Hematopoietic multipotent progenitor cell (in vitro differentiated cells): ENCODE data around the gene GFRA4. TPM values are rescaled to one million over a fixed set of nuclear protein-coding genes. Genes with fewer than 3 reads are reported as not detected.
A peak's percentile ranks its signal among the peaks of the same experiment; 100 is the strongest.

Experiments
- DNase-seq, 3 donors: peaks; one replicate each; pipeline ENCODE4 v3.0.0-alpha.2; 2011 to 2015; ENCODE audit warnings: low read depth in 2 of 3, low spot score in 2 of 3
- total RNA-seq: library from RNA; depleted of rRNA; stranded (reverse); fragments of >200 nt; gene quantifications from one replicate; pipeline ENCODE4 v1.2.3, GENCODE V29; 2012

Gene GFRA4, protein sequence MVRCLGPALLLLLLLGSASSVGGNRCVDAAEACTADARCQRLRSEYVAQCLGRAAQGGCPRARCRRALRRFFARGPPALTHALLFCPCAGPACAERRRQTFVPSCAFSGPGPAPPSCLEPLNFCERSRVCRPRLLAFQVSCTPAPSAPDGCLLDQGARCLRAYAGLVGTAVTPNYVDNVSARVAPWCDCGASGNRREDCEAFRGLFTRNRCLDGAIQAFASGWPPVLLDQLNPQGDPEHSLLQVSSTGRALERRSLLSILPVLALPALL
- total RNA-seq, result not detected

- no peak for DNase-seq
These were observed at the start of gene GFRA4 for GRCh38 chr20:3663031-3663701. Gene GFRA4 (minus strand): TSS chr20:3663399. CDS start chr20:3663399, 0 bp downstream.

GRCh38 chr20:3712279-3712873, 49.2 kb upstream of the GFRA4 start, which contains the start of gene SIGLEC1:
Gene SIGLEC1 (minus strand): TSS chr20:3712600. CDS start chr20:3707128, 5,472 bp downstream.
- DNase-seq, result no peak

GRCh38 chr20:3711484-3711941, 48.3 kb upstream of the GFRA4 start:
- no peak for DNase-seq

DNA sequence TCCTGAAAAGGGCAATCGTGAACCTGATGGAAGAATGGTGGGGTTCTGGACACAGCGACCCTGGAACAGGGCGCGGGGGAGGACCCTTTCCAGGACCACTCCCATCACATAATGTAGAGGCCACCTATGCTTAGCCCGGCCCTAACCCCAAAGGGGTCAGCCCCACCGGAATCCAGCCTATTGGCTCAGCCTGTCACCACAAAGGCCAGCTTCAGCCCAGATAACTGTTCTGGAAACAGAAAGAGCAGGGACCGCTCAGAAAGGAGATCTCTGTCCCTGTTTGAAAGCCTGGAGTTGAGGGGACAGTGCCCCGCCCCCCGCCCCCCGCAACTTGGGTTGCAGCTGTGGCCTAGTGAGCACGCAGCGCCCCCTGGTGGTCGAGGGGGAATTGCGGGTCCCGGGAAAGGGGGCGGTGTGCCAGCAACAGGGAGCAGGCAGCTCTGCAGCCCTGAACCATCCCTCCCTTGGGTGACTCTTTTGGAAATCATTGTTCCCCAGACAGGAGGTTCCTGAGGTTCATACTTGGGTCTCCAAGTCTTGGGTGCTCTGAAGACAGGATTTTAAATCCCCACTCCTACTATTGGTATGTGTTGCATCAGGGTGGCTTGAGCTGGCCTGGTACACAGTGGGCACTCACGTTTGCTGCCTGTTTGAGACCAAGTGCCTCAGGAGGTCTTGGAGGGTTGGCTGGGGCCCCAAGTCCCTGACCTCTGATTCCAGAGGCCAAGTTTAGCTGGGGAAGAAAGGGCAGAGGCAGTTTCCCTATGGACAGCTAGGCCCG, 47.7 kb upstream of the GFRA4 start:
- peak; percentile 45 to 83 (median 76) for DNase-seq

GRCh38 chr20:3710011-3710466, 46.8 kb upstream of the GFRA4 start:
- DNase-seq, result no peak

GRCh38 chr20:3707508-3707899, 44.3 kb upstream of the GFRA4 start:
- DNase-seq, result no peak

DNA sequence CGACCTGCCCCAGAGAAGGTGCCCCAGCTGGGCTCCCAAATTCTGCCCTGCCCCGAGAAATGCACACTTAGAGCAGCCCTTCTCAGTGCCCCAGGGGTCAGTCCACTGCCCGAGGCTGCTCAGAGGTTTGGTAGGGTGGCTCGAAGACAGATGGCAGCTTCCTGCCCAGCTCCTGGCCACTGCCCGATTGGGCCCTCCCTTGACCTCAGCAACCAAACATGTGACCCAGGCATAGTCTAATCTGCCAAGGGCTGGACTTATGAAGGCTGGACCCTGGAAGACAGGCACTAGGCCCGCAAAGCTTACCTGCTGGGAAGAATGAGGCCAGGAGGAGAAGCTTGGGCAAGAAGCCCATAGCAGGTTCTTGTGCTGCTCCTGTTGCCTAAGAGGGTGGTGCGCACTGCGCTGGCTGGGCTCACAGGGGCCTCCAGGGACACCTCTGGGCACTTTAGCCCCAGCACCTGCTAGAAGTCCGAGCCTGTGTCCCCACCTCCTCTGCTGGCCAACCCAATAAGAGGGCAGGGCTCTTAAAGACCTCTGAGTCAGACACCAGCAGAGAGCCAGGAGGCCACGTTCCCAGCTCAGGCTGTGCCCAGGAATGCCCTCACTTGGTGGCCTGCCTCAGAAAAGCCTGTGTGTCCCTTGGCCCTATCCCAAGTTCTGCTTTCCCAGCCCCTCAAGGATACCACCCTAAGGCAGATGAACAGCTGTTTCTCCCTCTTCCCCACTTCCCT, 43.7 kb upstream of the GFRA4 start:
- DNase-seq, result no peak

- DNase-seq, result no peak
These were observed 43.0 kb upstream of the GFRA4 start for GRCh38 chr20:3705970-3706739.

DNA sequence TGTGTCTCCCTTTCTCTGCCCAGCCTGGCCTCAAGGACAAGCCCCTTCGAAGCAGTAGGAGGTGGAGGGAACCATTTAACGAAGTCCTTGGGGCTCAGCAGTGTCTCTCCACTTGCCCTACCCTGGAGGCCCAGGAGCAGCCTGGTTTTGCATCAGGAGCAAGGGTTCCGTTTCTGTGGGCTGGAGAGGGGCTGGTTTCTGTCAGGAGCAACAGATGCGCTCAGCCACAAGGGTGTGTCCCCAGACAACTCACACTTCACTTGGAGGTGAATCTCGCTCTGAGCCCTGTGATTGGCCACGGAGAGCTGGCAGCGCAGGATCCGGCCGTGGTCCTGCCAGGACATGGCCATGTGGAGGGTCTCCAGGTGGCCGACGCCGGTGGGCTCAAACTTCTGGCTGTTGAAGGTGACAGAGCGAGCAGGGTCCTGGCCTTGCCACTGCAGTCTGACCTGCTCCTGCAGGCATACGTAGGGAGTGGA, 42.3 kb upstream of the GFRA4 start:
- DNase-seq, result no peak

GRCh38 chr20:3704087-3704486, 40.9 kb upstream of the GFRA4 start:
- no peak for DNase-seq

DNA sequence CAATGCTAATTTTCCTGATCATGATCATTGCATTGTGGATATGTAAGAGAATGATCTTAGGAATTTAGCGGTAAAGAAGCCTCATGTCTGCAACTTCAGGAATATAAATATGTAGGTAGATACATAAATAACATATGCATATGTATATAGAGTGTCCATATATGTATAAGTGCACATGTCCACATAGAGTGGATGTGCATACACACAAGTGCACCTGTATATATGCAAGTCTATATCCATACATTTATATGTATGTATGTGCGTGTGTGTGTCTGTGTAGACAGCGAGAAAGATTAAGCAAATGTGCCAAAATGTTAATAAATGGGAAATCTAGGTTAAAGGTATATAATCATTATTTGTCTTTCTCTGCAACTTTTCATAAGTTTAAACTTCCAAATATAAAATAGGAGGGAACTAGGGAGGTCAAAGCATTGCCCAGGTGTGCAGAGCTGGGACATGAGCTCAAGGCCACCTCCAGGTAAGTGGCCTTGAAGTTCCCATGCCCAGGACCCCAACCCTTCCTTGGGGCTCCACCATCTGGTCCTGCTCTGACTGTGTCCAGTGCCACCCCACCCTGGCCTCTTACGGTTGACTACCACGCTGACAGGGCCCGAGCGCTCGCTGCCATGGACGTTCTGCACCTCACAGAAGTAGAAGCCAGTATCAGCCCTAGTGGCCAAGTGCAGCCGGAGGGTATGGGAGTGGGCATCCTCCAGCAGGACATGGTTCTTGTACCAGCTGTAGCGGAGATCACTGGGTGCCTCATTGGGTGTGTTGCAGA, 39.6 kb upstream of the GFRA4 start:
- DNase-seq, result no peak

DNA sequence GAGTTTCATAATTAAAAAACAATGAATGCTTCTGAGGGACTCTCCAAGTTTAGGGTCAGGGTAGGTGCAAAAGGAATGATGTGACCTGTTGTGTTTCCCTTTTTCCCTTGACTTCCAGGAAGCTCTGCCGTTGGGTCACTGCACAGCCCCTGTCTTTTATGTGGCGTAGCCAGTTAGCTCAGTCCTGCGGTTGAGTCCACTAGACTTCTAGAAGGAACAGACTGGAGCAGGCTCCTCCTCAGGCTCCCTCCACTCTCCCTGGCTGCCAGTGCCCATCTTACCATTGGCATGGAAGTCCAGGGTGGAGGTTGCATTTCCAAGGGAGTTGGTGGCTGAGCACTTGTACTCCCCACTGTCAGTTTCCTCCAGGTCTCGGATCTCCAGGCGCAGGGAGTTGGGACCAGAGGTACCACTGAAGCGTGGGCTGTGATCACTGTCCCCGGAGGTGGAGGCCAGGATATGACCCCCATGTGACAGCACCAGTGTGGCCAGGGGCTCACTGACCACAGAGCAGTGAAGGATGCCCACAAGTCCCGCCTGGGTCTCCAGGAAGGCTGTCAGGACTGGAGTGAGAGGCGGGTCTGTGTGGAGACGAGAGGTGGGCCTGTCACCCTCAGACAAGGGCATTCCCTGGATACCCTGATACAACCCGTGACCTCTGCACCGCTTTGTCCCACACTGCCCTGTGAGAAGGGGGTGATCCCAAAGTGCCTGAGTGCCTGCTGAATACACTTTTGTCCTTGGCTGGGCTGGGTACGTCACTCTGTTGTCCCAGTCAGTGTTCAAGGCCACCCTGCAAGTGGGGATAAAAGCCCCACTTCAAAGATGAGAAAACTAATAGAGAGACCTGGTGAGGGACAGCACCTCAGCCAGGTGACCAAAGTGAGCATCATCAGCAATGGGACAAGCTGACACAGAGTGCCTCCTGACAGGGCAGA, 38.1 kb upstream of the GFRA4 start:
- no peak for DNase-seq

GRCh38 chr20:3699037-3699436, 35.8 kb upstream of the GFRA4 start:
- DNase-seq, result no peak

DNA sequence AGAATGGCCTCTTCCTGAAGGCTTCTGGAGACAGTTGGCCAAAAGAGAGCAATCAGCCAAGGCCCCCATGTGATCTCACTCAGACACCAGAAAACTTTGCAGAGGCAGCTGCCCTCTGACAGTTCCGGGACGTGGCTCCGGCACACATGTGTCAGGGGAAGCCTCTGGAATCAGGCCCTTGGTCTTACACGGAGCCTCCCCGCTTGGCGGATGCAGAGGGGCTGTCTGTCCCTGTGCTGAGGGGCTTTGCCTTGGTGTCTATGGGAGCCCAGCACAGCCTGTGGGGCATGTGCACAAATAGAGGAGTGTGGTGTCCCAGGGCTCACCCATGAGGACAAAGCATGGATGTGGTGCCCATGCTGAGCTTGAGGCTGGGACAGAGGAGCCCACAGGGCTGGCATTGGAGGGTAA, 35.4 kb upstream of the GFRA4 start:
- no peak for DNase-seq

GRCh38 chr20:3697588-3698305, 34.5 kb upstream of the GFRA4 start:
- no peak for DNase-seq

GRCh38 chr20:3696745-3697587, 33.8 kb upstream of the GFRA4 start:
- no peak for DNase-seq
